OCI-LY1 (cell line): ENCODE results near the gene INTS2.

Source experiments
- H2AFZ ChIP-seq: fragments of 200-600 bp; sonication (generic), shearing (Covaris generic); 2 replicates; pipeline ENCODE4 v1.6.0; 2014; ENCODE audit warnings: antibody characterized with exemption, mild to moderate bottlenecking, low read length
- H3F3A ChIP-seq: fragments of 200-600 bp; sonication (generic), shearing (Covaris generic); 2 replicates; pipeline ENCODE4 v1.6.0; 2014; ENCODE audit warnings: mild to moderate bottlenecking, antibody characterized with exemption, low read length, moderate library complexity; ENCODE audit not compliant: insufficient read depth
- H3K27ac ChIP-seq: fragments of 200-600 bp; sonication (generic); 2 replicates; pipeline ENCODE4 v1.5.1; 2014; ENCODE audit warnings: low read length, mixed run types, mild to moderate bottlenecking, low read depth; ENCODE audit not compliant: poor library complexity, severe bottlenecking
- H3K27me3 ChIP-seq: fragments of 200-600 bp; sonication (generic); 2 replicates; pipeline ENCODE4 v1.6.0; 2014; ENCODE audit warnings: antibody characterized with exemption, mild to moderate bottlenecking, low read length, moderate library complexity; ENCODE audit not compliant: insufficient read depth
- H3K36me3 ChIP-seq: fragments of 200-600 bp; sonication (generic); 2 replicates; pipeline ENCODE4 v1.6.1; 2014; ENCODE audit warnings: mild to moderate bottlenecking, antibody characterized with exemption, low read length, moderate library complexity, mixed read lengths; ENCODE audit not compliant: insufficient read depth
- H3K4me1 ChIP-seq: fragments of 200-600 bp; sonication (generic); 2 replicates; pipeline ENCODE4 v1.5.1; 2014; ENCODE audit warnings: mild to moderate bottlenecking, low read length, moderate library complexity; ENCODE audit not compliant: insufficient read depth, severe bottlenecking
- H3K4me2 ChIP-seq: fragments of 200-600 bp; sonication (generic), shearing (Covaris generic); 2 replicates; pipeline ENCODE4 v1.6.1; 2014; ENCODE audit warnings: low read length
- H3K4me3 ChIP-seq: fragments of 200-600 bp; sonication (generic); 2 replicates; pipeline ENCODE4 v1.5.1; 2014; ENCODE audit warnings: low read length, low read depth, mild to moderate bottlenecking, mixed read lengths; ENCODE audit not compliant: poor library complexity, severe bottlenecking
- H3K79me2 ChIP-seq: fragments of 200-600 bp; shearing (Covaris generic); 2 replicates; pipeline ENCODE4 v1.6.1; 2016; ENCODE audit warnings: mixed run types, low read length, mixed read lengths; ENCODE audit not compliant: insufficient read depth
- H3K9ac ChIP-seq: fragments of 200-600 bp; sonication (generic), shearing (Covaris generic); 2 replicates; pipeline ENCODE4 v1.6.1; 2014; ENCODE audit warnings: mild to moderate bottlenecking, low read length, mixed read lengths
- H3K9me2 ChIP-seq: fragments of 200-600 bp; sonication (generic), shearing (Covaris generic); 2 replicates; pipeline ENCODE4 v1.6.1; 2014; ENCODE audit warnings: low read depth, mild to moderate bottlenecking, low read length, mixed read lengths
- H3K9me3 ChIP-seq: fragments of 200-600 bp; shearing (Covaris generic); 2 replicates; pipeline ENCODE4 v1.6.1; 2014; ENCODE audit warnings: low read length, mixed read lengths
- H4K20me1 ChIP-seq: fragments of 200-600 bp; sonication (generic), shearing (Covaris generic); 2 replicates; pipeline ENCODE4 v1.6.0; 2016; ENCODE audit warnings: mild to moderate bottlenecking, low read length; ENCODE audit not compliant: insufficient read depth
- CTCF ChIP-seq: fragments of 200-600 bp; sonication (generic), shearing (Covaris generic); IDR thresholded peaks from 2 replicates; pipeline ENCODE4 v1.5.1; 2017; ENCODE audit warnings: mild to moderate bottlenecking, antibody characterized with exemption, low read length, moderate library complexity, mixed read lengths
- EZH2 ChIP-seq: fragments of 200-600 bp; sonication (generic), shearing (Covaris generic); IDR thresholded peaks from 2 replicates; pipeline ENCODE4 v1.8.0; 2017; ENCODE audit warnings: borderline replicate concordance, mixed run types, mild to moderate bottlenecking, antibody characterized with exemption, low read length, moderate library complexity, mixed read lengths

INTS2 gene

DNA sequence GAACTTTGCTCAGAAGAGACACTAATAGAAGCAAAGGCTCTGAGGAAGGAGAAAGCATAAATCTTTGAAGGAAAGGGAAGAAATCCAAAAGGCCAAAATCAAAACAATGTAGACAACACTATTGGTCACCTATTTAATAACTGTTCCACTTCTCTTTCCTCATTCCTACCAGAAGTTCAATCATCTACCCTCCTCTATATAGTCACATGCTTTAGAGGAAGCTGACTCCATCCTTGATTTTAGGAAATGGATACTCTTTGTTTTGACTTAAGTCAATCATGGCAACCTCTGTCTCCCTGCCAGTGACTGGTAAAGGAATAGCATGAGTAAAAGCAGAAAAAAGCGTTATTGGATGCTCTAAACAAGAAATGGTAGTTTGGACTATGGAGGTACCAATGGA, 71.7 kb downstream of the INTS2 start:
- Histone ChIP-seq H3K27ac (no peak overlapping the region), H3K27me3 (no peaks in the 10 kb centered on the region), H3F3A (no peaks in the 10 kb centered on the region), H2AFZ (no peak overlapping the region), H4K20me1 (no peaks in the 10 kb centered on the region), H3K36me3 (peaks cover 75% of the 10 kb centered on the region), H3K9ac (no peak overlapping the region), H3K79me2 (peaks cover 3% of the 10 kb centered on the region), H3K4me1 (peaks cover 18% of the 10 kb centered on the region), H3K4me2 (no peak overlapping the region), H3K4me3 (no peak overlapping the region), H3K9me3 (no peaks in the 10 kb centered on the region), H3K9me2 (no peaks in the 10 kb centered on the region)
- TF ChIP-seq EZH2 (no peak), CTCF (no peak)

- Histone ChIP-seq H3K4me3 (no peak overlapping the region), H3K27ac (no peak overlapping the region), H3K9ac (no peak overlapping the region), H3K4me2 (no peak overlapping the region), H3K4me1 (no peaks in the 10 kb centered on the region), H3K9me2 (no peaks in the 10 kb centered on the region), H3K27me3 (no peaks in the 10 kb centered on the region), H3K36me3 (peaks cover 84% of the 10 kb centered on the region), H4K20me1 (no peaks in the 10 kb centered on the region), H3F3A (no peaks in the 10 kb centered on the region), H3K79me2 (no peaks in the 10 kb centered on the region), H2AFZ (no peak overlapping the region), H3K9me3 (no peaks in the 10 kb centered on the region)
- TF ChIP-seq CTCF (no peak), EZH2 (no peak)
These were observed 74.9 kb downstream of the INTS2 start for GRCh38 chr17:61852857-61853256.

- H3K36me3 ChIP-seq, result peaks cover 88% of the 10 kb centered on the region
- no peak for TF ChIP-seq CTCF
- no peak for TF ChIP-seq EZH2
- H3K9ac ChIP-seq, result no peak overlapping the region
- no peaks in the 10 kb centered on the region for H3K79me2 ChIP-seq
- no peaks in the 10 kb centered on the region for H3K27me3 ChIP-seq
- H4K20me1 ChIP-seq, result no peaks in the 10 kb centered on the region
- H2AFZ ChIP-seq, result no peak overlapping the region
- H3K9me2 ChIP-seq, result no peaks in the 10 kb centered on the region
- no peak overlapping the region for H3K4me2 ChIP-seq
- H3K4me3 ChIP-seq, result no peak overlapping the region
- H3F3A ChIP-seq, result no peaks in the 10 kb centered on the region
- no peaks in the 10 kb centered on the region for H3K4me1 ChIP-seq
- H3K9me3 ChIP-seq, result no peaks in the 10 kb centered on the region
- H3K27ac ChIP-seq, result no peak overlapping the region
These were observed 78.1 kb downstream of the INTS2 start for GRCh38 chr17:61849674-61850073.
